Measurements from ENCODE around the gene VPS33B.

VPS33B gene

GRCh38 chr15:91022075-91022831 lies at the start of gene VPS33B:
Gene VPS33B (minus strand): TSS chr15:91022594. CDS start chr15:91022249, 345 bp downstream.
- TF ChIP-seq CTCF (IDR thresholded peaks at IDR 0.05; ENCODE audit: control insufficient read depth, insufficient read depth, low read depth, low read length, missing control alignments), result no peak
- peak; percentile 20 for DNase-seq (ENCODE audit: low read depth)
- peak within 1 kb of the TSS; percentile 93 for H3K4me3 ChIP-seq (ENCODE audit: control insufficient read depth, low read depth, low read length)

DNA sequence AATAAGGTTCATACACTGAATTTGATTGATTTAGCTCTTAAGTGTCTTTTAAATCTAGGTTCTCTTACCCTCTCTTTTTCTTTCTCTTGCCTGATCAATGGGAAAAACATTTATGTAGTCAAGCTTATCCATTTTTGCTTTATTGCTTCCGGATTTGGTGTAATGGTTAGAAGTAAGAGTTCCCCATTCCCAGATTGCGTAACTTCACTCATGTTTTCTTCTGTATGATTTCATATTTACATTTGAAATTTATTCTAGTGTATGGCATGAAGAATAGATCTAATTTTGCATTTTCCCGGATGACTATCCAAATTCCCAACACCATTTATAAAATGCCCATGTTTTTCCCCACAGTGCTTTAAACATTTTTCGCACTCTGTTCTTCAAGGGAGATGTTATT lies 49.8 kb upstream of the VPS33B start:
- DNase-seq (ENCODE audit: low read depth), result no peak
- H3K4me3 ChIP-seq (ENCODE audit: control insufficient read depth, low read depth, low read length), result no peak overlapping the region
- no peak for TF ChIP-seq CTCF (IDR thresholded peaks at IDR 0.05; ENCODE audit: control insufficient read depth, insufficient read depth, low read depth, low read length, missing control alignments)

DNA sequence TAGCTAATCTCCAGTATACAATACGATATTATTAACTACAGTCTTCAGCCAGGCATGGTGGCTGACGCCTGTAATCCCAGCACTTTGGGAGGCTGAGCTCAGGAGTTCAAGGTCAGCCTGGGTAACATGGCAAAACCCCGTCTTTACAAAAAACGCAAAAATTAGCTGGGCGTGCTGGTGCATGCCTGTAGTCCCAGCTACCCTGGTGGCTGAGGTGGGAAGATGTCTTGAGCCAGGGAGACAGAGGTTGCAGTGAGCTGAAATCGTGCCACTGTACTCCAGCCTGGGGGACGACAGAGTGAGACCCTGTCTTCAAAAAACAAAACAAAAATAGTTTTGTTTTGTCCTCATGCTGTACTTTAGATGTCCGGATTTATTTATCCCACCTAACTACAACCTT lies 48.5 kb upstream of the VPS33B start:
- H3K4me3 ChIP-seq (ENCODE audit: control insufficient read depth, low read depth, low read length), result no peak overlapping the region
- no peak for TF ChIP-seq CTCF (IDR thresholded peaks at IDR 0.05; ENCODE audit: control insufficient read depth, insufficient read depth, low read depth, low read length, missing control alignments)
- no peak for DNase-seq (ENCODE audit: low read depth)

- DNase-seq (ENCODE audit: low read depth), result no peak
These were observed 46.6 kb upstream of the VPS33B start for GRCh38 chr15:91068966-91069365.

GRCh38 chr15:91068436-91068835 lies 46.0 kb upstream of the VPS33B start:
- DNase-seq (ENCODE audit: low read depth), result no peak
- no peak overlapping the region for H3K4me3 ChIP-seq (ENCODE audit: control insufficient read depth, low read depth, low read length)
- no peak for TF ChIP-seq CTCF (IDR thresholded peaks at IDR 0.05; ENCODE audit: control insufficient read depth, insufficient read depth, low read depth, low read length, missing control alignments)

More at GRCh38 chr15:91068966-91069365, 46.6 kb upstream of the VPS33B start:
- no peak overlapping the region for H3K4me3 ChIP-seq (ENCODE audit: control insufficient read depth, low read depth, low read length)
- TF ChIP-seq CTCF (IDR thresholded peaks at IDR 0.05; ENCODE audit: control insufficient read depth, insufficient read depth, low read depth, low read length, missing control alignments), result no peak

- no peak for DNase-seq (ENCODE audit: low read depth)
- no peak for TF ChIP-seq CTCF (IDR thresholded peaks at IDR 0.05; ENCODE audit: control insufficient read depth, insufficient read depth, low read depth, low read length, missing control alignments)
- H3K4me3 ChIP-seq (ENCODE audit: control insufficient read depth, low read depth, low read length), result no peak overlapping the region
These were observed 44.6 kb upstream of the VPS33B start for GRCh38 chr15:91067036-91067435.

All from AG09309 (cell line).